Measurements from ENCODE around the gene MCTP2.

DNA sequence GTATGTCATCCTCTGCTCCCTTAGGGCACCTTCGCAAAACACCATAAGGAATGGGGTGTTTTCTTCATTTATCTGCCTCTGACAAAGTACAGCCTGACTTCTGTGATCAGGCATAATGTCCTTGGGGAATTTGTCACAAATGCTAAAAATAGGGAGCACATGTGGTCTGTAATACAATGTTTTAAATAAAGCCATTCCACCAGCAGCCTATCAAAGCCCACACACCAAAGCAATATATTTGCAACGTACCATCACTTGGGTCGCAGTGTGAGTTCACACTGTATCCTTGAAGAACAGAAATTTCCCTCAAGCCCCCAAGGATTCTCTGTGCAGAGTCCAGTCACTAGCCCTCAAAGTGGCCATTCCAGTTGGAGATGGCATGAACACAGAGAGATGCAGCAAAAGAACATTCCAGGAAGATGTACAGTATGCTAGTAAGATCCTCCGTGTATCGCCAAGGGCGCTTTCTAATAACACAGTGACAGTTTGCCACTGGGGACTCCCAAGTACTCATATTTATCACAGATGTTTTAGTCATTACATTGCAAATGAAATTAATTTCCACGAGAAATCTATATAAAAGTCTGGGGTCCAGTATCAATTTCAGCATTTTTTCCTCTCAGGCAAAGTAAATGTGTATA is 246.7 kb downstream of the MCTP2 start:
- TF ChIP-seq CTCF (IDR thresholded peaks at IDR 0.05) (no peak), STAT6 (CRISPR knock-in tag; conservative IDR thresholded peaks at IDR 0.05; ENCODE audit: low read depth) (no peak), IRF2 (CRISPR knock-in tag; IDR thresholded peaks at IDR 0.05; ENCODE audit: borderline replicate concordance, low read depth) (no peak), CREM (CRISPR knock-in tag; IDR thresholded peaks at IDR 0.05) (no peak), SMAD3 (CRISPR knock-in tag; IDR thresholded peaks at IDR 0.05; ENCODE audit: borderline replicate concordance) (no peak), MYBL2 (CRISPR knock-in tag; IDR thresholded peaks at IDR 0.05) (no peak), CREB1 (CRISPR knock-in tag; IDR thresholded peaks at IDR 0.05) (no peak), ZNF121 (CRISPR knock-in tag; IDR thresholded peaks at IDR 0.05) (no peak), SP1 (CRISPR knock-in tag; conservative IDR thresholded peaks at IDR 0.05) (no peak), ZNF532 (CRISPR knock-in tag; IDR thresholded peaks at IDR 0.05; ENCODE audit: borderline replicate concordance) (no peak)
- TF ChIP-seq, protein P1, sequence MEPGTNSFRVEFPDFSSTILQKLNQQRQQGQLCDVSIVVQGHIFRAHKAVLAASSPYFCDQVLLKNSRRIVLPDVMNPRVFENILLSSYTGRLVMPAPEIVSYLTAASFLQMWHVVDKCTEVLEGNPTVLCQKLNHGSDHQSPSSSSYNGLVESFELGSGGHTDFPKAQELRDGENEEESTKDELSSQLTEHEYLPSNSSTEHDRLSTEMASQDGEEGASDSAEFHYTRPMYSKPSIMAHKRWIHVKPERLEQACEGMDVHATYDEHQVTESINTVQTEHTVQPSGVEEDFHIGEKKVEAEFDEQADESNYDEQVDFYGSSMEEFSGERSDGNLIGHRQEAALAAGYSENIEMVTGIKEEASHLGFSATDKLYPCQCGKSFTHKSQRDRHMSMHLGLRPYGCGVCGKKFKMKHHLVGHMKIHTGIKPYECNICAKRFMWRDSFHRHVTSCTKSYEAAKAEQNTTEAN (CRISPR knock-in tag; IDR thresholded peaks at IDR 0.05), result no peak
- TF ChIP-seq, protein P2, sequence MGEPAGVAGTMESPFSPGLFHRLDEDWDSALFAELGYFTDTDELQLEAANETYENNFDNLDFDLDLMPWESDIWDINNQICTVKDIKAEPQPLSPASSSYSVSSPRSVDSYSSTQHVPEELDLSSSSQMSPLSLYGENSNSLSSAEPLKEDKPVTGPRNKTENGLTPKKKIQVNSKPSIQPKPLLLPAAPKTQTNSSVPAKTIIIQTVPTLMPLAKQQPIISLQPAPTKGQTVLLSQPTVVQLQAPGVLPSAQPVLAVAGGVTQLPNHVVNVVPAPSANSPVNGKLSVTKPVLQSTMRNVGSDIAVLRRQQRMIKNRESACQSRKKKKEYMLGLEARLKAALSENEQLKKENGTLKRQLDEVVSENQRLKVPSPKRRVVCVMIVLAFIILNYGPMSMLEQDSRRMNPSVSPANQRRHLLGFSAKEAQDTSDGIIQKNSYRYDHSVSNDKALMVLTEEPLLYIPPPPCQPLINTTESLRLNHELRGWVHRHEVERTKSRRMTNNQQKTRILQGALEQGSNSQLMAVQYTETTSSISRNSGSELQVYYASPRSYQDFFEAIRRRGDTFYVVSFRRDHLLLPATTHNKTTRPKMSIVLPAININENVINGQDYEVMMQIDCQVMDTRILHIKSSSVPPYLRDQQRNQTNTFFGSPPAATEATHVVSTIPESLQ (CRISPR knock-in tag; IDR thresholded peaks at IDR 0.05), result no peak

Data from WTC11 (cell line).